GM19438 (cell line): Measurements from ENCODE around the gene ATP2B2.
"Not testable (repeated sequence)": the region's sequence is repeated elsewhere in the genome, so short reads cannot be mapped to it uniquely, and the experiment has no call there.

Experiments used
- ATAC-seq: cut with Tn5 transposase; IDR thresholded peaks from one replicate; pipeline ENCODE4 v1.9.1; 2021; ENCODE audit warnings: low read depth; ENCODE audit not compliant: unreplicated experiment

ATP2B2 gene

GRCh38 chr3:10505050-10505790 is at the start of gene ATP2B2:
Gene ATP2B2 (minus strand): TSS chr3:10505586. CDS start chr3:10449543, 56,043 bp downstream.
- no peak for ATAC-seq

- no peak for ATAC-seq
Observed at GRCh38 chr3:10554746-10555145, 49.4 kb upstream of the ATP2B2 start.

- no peak for ATAC-seq
Observed at GRCh38 chr3:10554236-10554611, 48.8 kb upstream of the ATP2B2 start.

GRCh38 chr3:10553591-10554235 is 48.3 kb upstream of the ATP2B2 start:
- no peak for ATAC-seq

- ATAC-seq: no peak
Observed at GRCh38 chr3:10552631-10552943, 47.2 kb upstream of the ATP2B2 start.

- no peak for ATAC-seq
Observed at GRCh38 chr3:10551821-10552630, 46.6 kb upstream of the ATP2B2 start.

- no peak for ATAC-seq
Observed at GRCh38 chr3:10551139-10551538, 45.8 kb upstream of the ATP2B2 start.

GRCh38 chr3:10550705-10551104 is 45.3 kb upstream of the ATP2B2 start:
- ATAC-seq: no peak

- ATAC-seq: no peak
Observed at GRCh38 chr3:10549617-10550230, 44.3 kb upstream of the ATP2B2 start.

GRCh38 chr3:10548992-10549391 is 43.6 kb upstream of the ATP2B2 start:
- no peak for ATAC-seq

- ATAC-seq: no peak
Observed at GRCh38 chr3:10547841-10548783, 42.7 kb upstream of the ATP2B2 start.

- no peak for ATAC-seq
Observed at GRCh38 chr3:10547413-10547812, 42.0 kb upstream of the ATP2B2 start.

- ATAC-seq: no peak
Observed at GRCh38 chr3:10546820-10547263, 41.5 kb upstream of the ATP2B2 start.

- no peak for ATAC-seq
Observed at GRCh38 chr3:10546181-10546624, 40.8 kb upstream of the ATP2B2 start.

GRCh38 chr3:10542518-10542917 is 37.1 kb upstream of the ATP2B2 start:
- no peak for ATAC-seq

- ATAC-seq: not testable (repeated sequence)
Observed at GRCh38 chr3:10540347-10540746, 35.0 kb upstream of the ATP2B2 start.

- ATAC-seq: no peak
Observed at GRCh38 chr3:10534066-10534465, 28.7 kb upstream of the ATP2B2 start.

- ATAC-seq: no peak
Observed at GRCh38 chr3:10533737-10534023, 28.3 kb upstream of the ATP2B2 start.

GRCh38 chr3:10532939-10533736 is 27.8 kb upstream of the ATP2B2 start:
- ATAC-seq: no peak
